H9 (cell line): Measurements from ENCODE around the gene PTPRH. TPM values are rescaled to one million over a fixed set of nuclear protein-coding genes. Genes with fewer than 3 reads are reported as not detected.
A peak's percentile ranks its signal among the peaks of the same experiment; 100 is the strongest.

ENCODE experiments used
- DNase-seq: peaks from one replicate; pipeline ENCODE4 v3.0.0-alpha.2; 2017
- H2AFZ ChIP-seq: one replicate; pipeline ENCODE4 v1.6.1; 2013; ENCODE audit warnings: mild to moderate bottlenecking, low read length, control low read depth, moderate library complexity
- H2AK5ac ChIP-seq: 2 replicates; pipeline ENCODE4 v1.6.1; 2013; ENCODE audit warnings: low read length, control low read depth, mixed read lengths; ENCODE audit not compliant: insufficient read length
- H2BK120ac ChIP-seq: one replicate; pipeline ENCODE4 v1.6.1; 2013; ENCODE audit warnings: low read depth, mild to moderate bottlenecking, low read length, control low read depth, inconsistent platforms; ENCODE audit not compliant: poor library complexity, severe bottlenecking
- H2BK12ac ChIP-seq: 2 replicates; pipeline ENCODE4 v1.6.1; 2013; ENCODE audit warnings: low read length, control low read depth, mixed read lengths, low read depth; ENCODE audit not compliant: insufficient read length
- H2BK15ac ChIP-seq: 2 replicates; pipeline ENCODE4 v1.6.1; 2013; ENCODE audit warnings: low read depth, low read length, control low read depth
- H2BK20ac ChIP-seq: one replicate; pipeline ENCODE4 v1.6.1; 2013; ENCODE audit warnings: low read depth, mild to moderate bottlenecking, low read length, control low read depth, inconsistent platforms; ENCODE audit not compliant: poor library complexity, severe bottlenecking
- H2BK5ac ChIP-seq: 2 replicates; pipeline ENCODE4 v1.6.1; 2013; ENCODE audit warnings: low read length, control low read depth, mixed read lengths; ENCODE audit not compliant: insufficient read length
- H3K14ac ChIP-seq: 2 replicates; pipeline ENCODE4 v1.6.1; 2013; ENCODE audit warnings: low read length, control low read depth; ENCODE audit not compliant: insufficient read depth
- H3K18ac ChIP-seq: 2 replicates; pipeline ENCODE4 v1.6.1; 2013; ENCODE audit warnings: low read depth, mild to moderate bottlenecking, mixed read lengths, low read length, control low read depth; ENCODE audit not compliant: insufficient read length
- H3K23ac ChIP-seq: 2 replicates; pipeline ENCODE4 v1.6.1; 2013; ENCODE audit warnings: low read length, control low read depth, mixed read lengths, low read depth; ENCODE audit not compliant: insufficient read length
- H3K23me2 ChIP-seq: 2 replicates; pipeline ENCODE4 v1.6.1; 2013; ENCODE audit warnings: low read depth, mild to moderate bottlenecking, mixed read lengths, low read length, control low read depth; ENCODE audit not compliant: insufficient read length, poor library complexity, severe bottlenecking
- H3K27ac ChIP-seq: 2 replicates; pipeline ENCODE4 v1.5.1; 2013; ENCODE audit warnings: low read length, control low read depth, mixed read lengths, low read depth; ENCODE audit not compliant: insufficient read length
- H3K27me3 ChIP-seq: 2 replicates; pipeline ENCODE4 v1.6.1; 2013; ENCODE audit warnings: low read length, control low read depth, inconsistent platforms; ENCODE audit not compliant: insufficient read depth
- H3K4ac ChIP-seq: 2 replicates; pipeline ENCODE4 v1.6.1; 2013; ENCODE audit warnings: low read depth, mild to moderate bottlenecking, control low read depth, inconsistent platforms, low read length, moderate library complexity
- H3K4me1 ChIP-seq: 2 replicates; pipeline ENCODE4 v1.6.1; 2013; ENCODE audit warnings: low read length, control low read depth, inconsistent platforms; ENCODE audit not compliant: insufficient read depth
- H3K4me2 ChIP-seq: 2 replicates; pipeline ENCODE4 v1.6.1; 2013; ENCODE audit warnings: low read length, control low read depth, mixed read lengths; ENCODE audit not compliant: insufficient read length, insufficient read depth
- H3K56ac ChIP-seq: 2 replicates; pipeline ENCODE4 v1.6.1; 2013; ENCODE audit warnings: low read depth, mild to moderate bottlenecking, mixed read lengths, low read length, control low read depth; ENCODE audit not compliant: insufficient read length
- H3K79me1 ChIP-seq: 2 replicates; pipeline ENCODE4 v1.6.1; 2013; ENCODE audit warnings: low read depth, mild to moderate bottlenecking, moderate library complexity, low read length, control low read depth, inconsistent platforms; ENCODE audit not compliant: insufficient read depth, poor library complexity, severe bottlenecking
- H3K79me2 ChIP-seq: 2 replicates; pipeline ENCODE4 v1.6.1; 2013; ENCODE audit warnings: low read length, control low read depth, inconsistent platforms; ENCODE audit not compliant: insufficient read depth
- H3K9ac ChIP-seq: 2 replicates; pipeline ENCODE4 v1.6.1; 2013; ENCODE audit warnings: low read length, control low read depth, mixed read lengths; ENCODE audit not compliant: insufficient read length; ENCODE audit errors: extremely low read depth
- H3K9me3 ChIP-seq: one replicate; pipeline ENCODE4 v1.6.1; 2013; ENCODE audit warnings: low read depth, low read length, inconsistent platforms; ENCODE audit not compliant: control insufficient read depth
- H3T11ph ChIP-seq: one replicate; pipeline ENCODE4 v1.6.1; 2013; ENCODE audit warnings: mild to moderate bottlenecking, low read length, control low read depth, inconsistent platforms
- H4K20me1 ChIP-seq: one replicate; pipeline ENCODE4 v1.6.1; 2013; ENCODE audit not compliant: control insufficient read depth, insufficient read length, insufficient read depth
- H4K5ac ChIP-seq: 2 replicates; pipeline ENCODE4 v1.6.1; 2013; ENCODE audit warnings: low read depth, mild to moderate bottlenecking, mixed read lengths, low read length, control low read depth; ENCODE audit not compliant: insufficient read length
- H4K8ac ChIP-seq: replicated peaks from 2 replicates; pipeline ENCODE4 v1.6.1; 2013; ENCODE audit warnings: low read length, control low read depth, mixed read lengths, low read depth; ENCODE audit not compliant: insufficient read length
- H4K91ac ChIP-seq: 2 replicates; pipeline ENCODE4 v1.6.1; 2013; ENCODE audit warnings: low read depth, mild to moderate bottlenecking, moderate library complexity, mixed read lengths, low read length, control low read depth; ENCODE audit not compliant: insufficient read length
- H3K27ac Mint-ChIP-seq, 3 experiments: 2 replicates in 2 of 3; 3 replicates in 1 of 3; pipeline ENCODE4 v1.8.0; 2020 to 2021; ENCODE audit warnings: mixed read lengths in 3 of 3, mild to moderate bottlenecking in 1 of 3, moderate library complexity in 1 of 3
- H3K27me3 Mint-ChIP-seq: 2 replicates; pipeline ENCODE4 v1.8.0; 2021; ENCODE audit warnings: low read depth, mild to moderate bottlenecking, moderate library complexity, mixed read lengths
- H3K36me3 Mint-ChIP-seq, 3 experiments: 2 replicates in 2 of 3; 3 replicates in 1 of 3; pipeline ENCODE4 v1.8.0; 2020 to 2021; ENCODE audit warnings: low read depth in 3 of 3, mixed read lengths in 3 of 3; ENCODE audit not compliant: insufficient read depth in 1 of 3
- H3K4me1 Mint-ChIP-seq, 2 experiments: 2 replicates each; pipeline ENCODE4 v1.8.0; 2020; ENCODE audit warnings: mixed read lengths in 2 of 2
- H3K4me3 Mint-ChIP-seq, 2 experiments: 2 replicates in 1 of 2; 3 replicates in 1 of 2; pipeline ENCODE4 v1.8.0; 2020 to 2021; ENCODE audit warnings: mild to moderate bottlenecking in 2 of 2, mixed read lengths in 2 of 2, moderate library complexity in 1 of 2
- H3K9me3 Mint-ChIP-seq, 2 experiments: 2 replicates in 1 of 2; 3 replicates in 1 of 2; pipeline ENCODE4 v1.8.0; 2020; ENCODE audit warnings: mild to moderate bottlenecking in 2 of 2, mixed read lengths in 2 of 2, moderate library complexity in 1 of 2
- WGBS: extraction: QIAGEN DNeasy Blood & Tissue Kit; methylation state at CpG from one replicate; pipeline ENCODE4 v1.1.7; 2013; ENCODE audit warnings: missing lambda C conversion rate, low lambda C conversion rate, mixed read lengths; ENCODE audit not compliant: insufficient read length; ENCODE audit errors: extremely low coverage; 5-methylcytosine and 5-hydroxymethylcytosine counted together
- total RNA-seq: library from RNA; stranded (reverse); gene quantifications from 2 replicates; pipeline ENCODE4 v1.2.1, GENCODE V29; 2021
- TF ChIP-seq, protein P1 (sequence below): fragments of 200-600 bp; sonication (generic); conservative IDR thresholded peaks from 3 replicates; pipeline ENCODE4 v1.8.0; 2021; ENCODE audit warnings: antibody characterized with exemption, mild to moderate bottlenecking

PTPRH gene
- total RNA-seq, 1 experiment from 2014 or later, result 0.24 TPM

- no peak overlapping the region for H2BK15ac ChIP-seq
- no peak overlapping the region for H3K27ac ChIP-seq
- no peak overlapping the region for H2AK5ac ChIP-seq
- H3K4ac ChIP-seq, result no peak overlapping the region
- H3K36me3 Mint-ChIP-seq, result no peaks in the 10 kb centered on the region
- no peak overlapping the region for H2BK12ac ChIP-seq
- peaks cover 2 to 8% of the 10 kb centered on the region in 2 experiments; a peak in 4 of 5 replicates for H3K9me3 Mint-ChIP-seq
- H2BK20ac ChIP-seq, result no peak overlapping the region
- no peak overlapping the region for H3K23ac ChIP-seq
- no peak overlapping the region for H3K14ac ChIP-seq
- no peak overlapping the region for H4K5ac ChIP-seq
- no peaks in the 10 kb centered on the region for H3K79me1 ChIP-seq
- peak; percentile 95 for DNase-seq
- no peak overlapping the region for H3K56ac ChIP-seq
- peaks cover 2% of the 10 kb centered on the region; the same call in 1 of the 2 replicates for H3K4me1 ChIP-seq
- H3K4me1 Mint-ChIP-seq, result peaks cover 29 to 50% of the 10 kb centered on the region in 2 experiments
- no peaks in the 10 kb centered on the region for H3K27me3 ChIP-seq
- TF ChIP-seq, protein P1, sequence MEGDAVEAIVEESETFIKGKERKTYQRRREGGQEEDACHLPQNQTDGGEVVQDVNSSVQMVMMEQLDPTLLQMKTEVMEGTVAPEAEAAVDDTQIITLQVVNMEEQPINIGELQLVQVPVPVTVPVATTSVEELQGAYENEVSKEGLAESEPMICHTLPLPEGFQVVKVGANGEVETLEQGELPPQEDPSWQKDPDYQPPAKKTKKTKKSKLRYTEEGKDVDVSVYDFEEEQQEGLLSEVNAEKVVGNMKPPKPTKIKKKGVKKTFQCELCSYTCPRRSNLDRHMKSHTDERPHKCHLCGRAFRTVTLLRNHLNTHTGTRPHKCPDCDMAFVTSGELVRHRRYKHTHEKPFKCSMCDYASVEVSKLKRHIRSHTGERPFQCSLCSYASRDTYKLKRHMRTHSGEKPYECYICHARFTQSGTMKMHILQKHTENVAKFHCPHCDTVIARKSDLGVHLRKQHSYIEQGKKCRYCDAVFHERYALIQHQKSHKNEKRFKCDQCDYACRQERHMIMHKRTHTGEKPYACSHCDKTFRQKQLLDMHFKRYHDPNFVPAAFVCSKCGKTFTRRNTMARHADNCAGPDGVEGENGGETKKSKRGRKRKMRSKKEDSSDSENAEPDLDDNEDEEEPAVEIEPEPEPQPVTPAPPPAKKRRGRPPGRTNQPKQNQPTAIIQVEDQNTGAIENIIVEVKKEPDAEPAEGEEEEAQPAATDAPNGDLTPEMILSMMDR, result peak; percentile 20; the same call in 1 of the 3 replicates
- no peak overlapping the region for H2BK5ac ChIP-seq
- H3K4me3 Mint-ChIP-seq, result peak overlapping the region; percentile 66 to 92
- H3K27ac Mint-ChIP-seq, result no peak overlapping the region
- H3K23me2 ChIP-seq, result peaks cover 24% of the 10 kb centered on the region
- no peaks in the 10 kb centered on the region for H3K79me2 ChIP-seq
- peaks cover 81% of the 10 kb centered on the region for H3K27me3 Mint-ChIP-seq
- WGBS, result no CpG with 5 or more reads among the region's 37 CpGs
- H4K8ac ChIP-seq, result no peak overlapping the region
- no peak overlapping the region for H3T11ph ChIP-seq
- H4K20me1 ChIP-seq, result no peaks in the 10 kb centered on the region
- H2AFZ ChIP-seq, result no peak overlapping the region
- no peak overlapping the region for H3K9ac ChIP-seq
- no peaks in the 10 kb centered on the region for H3K9me3 ChIP-seq
- H4K91ac ChIP-seq, result no peak overlapping the region
- no peak overlapping the region for H2BK120ac ChIP-seq
- H3K18ac ChIP-seq, result no peak overlapping the region
- peak overlapping the region; percentile 32 for H3K4me2 ChIP-seq
These were observed 35.4 kb downstream of the PTPRH start for GRCh38 chr19:55173714-55174409.
